Kidney epithelial cell (primary cell): Measurements from ENCODE around the gene PARP12. TPM values are rescaled to one million over a fixed set of nuclear protein-coding genes. Genes with fewer than 3 reads are reported as not detected.
A peak's percentile ranks its signal among the peaks of the same experiment; 100 is the strongest.
"Not testable (repeated sequence)": the region's sequence is repeated elsewhere in the genome, so short reads cannot be mapped to it uniquely, and the experiment has no call there.

Source experiments
- DNase-seq: peaks from one replicate; pipeline ENCODE4 v3.0.0-alpha.2; 2010; ENCODE audit warnings: low read depth
- H3K27me3 ChIP-seq: 2 replicates; pipeline ENCODE4 v1.6.0; 2011; ENCODE audit warnings: low read length; ENCODE audit not compliant: control insufficient read depth, insufficient read depth
- H3K36me3 ChIP-seq: 2 replicates; pipeline ENCODE4 v1.5.1; 2011; ENCODE audit warnings: low read length; ENCODE audit not compliant: control insufficient read depth, insufficient read depth
- H3K4me3 ChIP-seq: 2 replicates; pipeline ENCODE4 v1.5.1; 2011; ENCODE audit warnings: low read depth, mild to moderate bottlenecking, control low read depth, low read length
- CTCF ChIP-seq: IDR thresholded peaks from 2 replicates; pipeline ENCODE4 v1.5.1; 2011; ENCODE audit warnings: mild to moderate bottlenecking, moderate library complexity, low read length, control low read depth, inconsistent platforms; ENCODE audit not compliant: insufficient read depth, poor library complexity, severe bottlenecking
- total RNA-seq: library from RNA; depleted of rRNA; stranded (reverse); fragments of >200 nt; gene quantifications from 2 replicates; pipeline ENCODE4 v1.2.3, GENCODE V29; 2015

The PARP12 gene, protein sequence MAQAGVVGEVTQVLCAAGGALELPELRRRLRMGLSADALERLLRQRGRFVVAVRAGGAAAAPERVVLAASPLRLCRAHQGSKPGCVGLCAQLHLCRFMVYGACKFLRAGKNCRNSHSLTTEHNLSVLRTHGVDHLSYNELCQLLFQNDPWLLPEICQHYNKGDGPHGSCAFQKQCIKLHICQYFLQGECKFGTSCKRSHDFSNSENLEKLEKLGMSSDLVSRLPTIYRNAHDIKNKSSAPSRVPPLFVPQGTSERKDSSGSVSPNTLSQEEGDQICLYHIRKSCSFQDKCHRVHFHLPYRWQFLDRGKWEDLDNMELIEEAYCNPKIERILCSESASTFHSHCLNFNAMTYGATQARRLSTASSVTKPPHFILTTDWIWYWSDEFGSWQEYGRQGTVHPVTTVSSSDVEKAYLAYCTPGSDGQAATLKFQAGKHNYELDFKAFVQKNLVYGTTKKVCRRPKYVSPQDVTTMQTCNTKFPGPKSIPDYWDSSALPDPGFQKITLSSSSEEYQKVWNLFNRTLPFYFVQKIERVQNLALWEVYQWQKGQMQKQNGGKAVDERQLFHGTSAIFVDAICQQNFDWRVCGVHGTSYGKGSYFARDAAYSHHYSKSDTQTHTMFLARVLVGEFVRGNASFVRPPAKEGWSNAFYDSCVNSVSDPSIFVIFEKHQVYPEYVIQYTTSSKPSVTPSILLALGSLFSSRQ
- total RNA-seq, result 43.1 and 52.1 TPM in 2 replicates

DNA sequence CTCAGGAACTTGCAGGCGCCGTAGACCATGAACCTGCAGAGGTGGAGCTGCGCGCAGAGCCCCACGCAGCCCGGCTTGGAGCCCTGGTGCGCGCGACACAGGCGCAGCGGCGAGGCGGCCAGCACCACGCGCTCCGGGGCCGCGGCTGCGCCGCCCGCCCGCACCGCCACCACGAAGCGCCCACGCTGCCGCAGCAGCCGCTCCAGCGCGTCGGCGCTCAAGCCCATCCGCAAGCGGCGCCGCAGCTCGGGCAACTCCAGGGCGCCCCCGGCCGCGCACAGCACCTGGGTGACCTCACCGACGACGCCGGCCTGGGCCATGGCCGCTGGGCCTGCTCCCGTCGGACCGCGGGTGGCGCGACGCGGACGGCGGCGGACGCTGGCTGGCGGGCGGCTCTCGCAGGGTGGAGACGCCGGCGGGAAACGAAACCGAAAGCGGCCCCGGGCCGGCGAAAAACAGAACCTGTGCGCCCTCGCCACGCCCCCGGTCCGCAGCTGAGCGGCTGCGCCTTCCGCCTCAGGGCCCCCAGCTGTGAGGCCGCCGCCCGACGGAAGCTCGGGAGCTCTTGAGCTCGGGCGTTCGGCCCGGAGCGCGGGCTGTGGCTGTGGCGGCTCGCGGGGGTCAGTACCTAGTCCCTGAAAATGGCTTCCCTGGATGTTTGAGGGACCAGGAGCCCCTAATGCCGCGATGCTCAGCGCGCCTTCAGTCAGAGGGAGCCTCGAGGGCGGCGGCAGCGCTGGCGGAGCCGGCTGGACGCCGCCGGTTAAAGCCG lies at the start of gene PARP12:
Gene PARP12, minus strand, starts transcription at position 424 of the 772 bp plus-strand sequence. Its CDS starts 104 bp downstream, at position 320.
- Histone ChIP-seq H3K36me3 (no peaks in the 10 kb centered on the region), H3K4me3 (peak within 1 kb of the TSS; percentile 68), H3K27me3 (no peaks in the 10 kb centered on the region)
- peak; percentile 39 for DNase-seq
- no peak for TF ChIP-seq CTCF

DNA sequence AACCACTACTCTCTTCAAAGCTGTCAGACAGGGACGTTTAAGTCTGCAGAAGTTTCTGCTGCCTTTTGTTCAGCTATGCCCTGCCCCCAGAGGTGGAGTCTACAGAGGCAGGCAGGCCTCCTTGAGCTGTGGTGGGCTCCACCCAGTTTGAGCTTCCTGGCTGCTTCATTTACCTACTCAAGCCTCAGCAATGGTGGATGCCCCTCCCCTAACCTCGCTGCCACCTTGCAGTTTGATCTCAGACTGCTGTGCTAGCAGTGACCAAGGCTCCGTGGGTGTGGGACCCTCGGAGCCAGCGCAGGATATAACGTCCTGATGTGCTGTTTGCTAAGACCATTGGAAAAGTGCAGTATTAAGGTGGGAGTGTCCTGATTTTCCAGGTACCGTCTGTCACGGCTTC lies 46.0 kb upstream of the PARP12 start:
- not testable (repeated sequence) for DNase-seq, H3K4me3 ChIP-seq, H3K36me3 ChIP-seq, H3K27me3 ChIP-seq

- H3K4me3 ChIP-seq, result no peak overlapping the region
- no peaks in the 10 kb centered on the region for H3K36me3 ChIP-seq
- DNase-seq, result no peak
- H3K27me3 ChIP-seq, result no peaks in the 10 kb centered on the region
- no peak for TF ChIP-seq CTCF
These were observed 33.7 kb upstream of the PARP12 start for GRCh38 chr7:140096459-140096858.

DNA sequence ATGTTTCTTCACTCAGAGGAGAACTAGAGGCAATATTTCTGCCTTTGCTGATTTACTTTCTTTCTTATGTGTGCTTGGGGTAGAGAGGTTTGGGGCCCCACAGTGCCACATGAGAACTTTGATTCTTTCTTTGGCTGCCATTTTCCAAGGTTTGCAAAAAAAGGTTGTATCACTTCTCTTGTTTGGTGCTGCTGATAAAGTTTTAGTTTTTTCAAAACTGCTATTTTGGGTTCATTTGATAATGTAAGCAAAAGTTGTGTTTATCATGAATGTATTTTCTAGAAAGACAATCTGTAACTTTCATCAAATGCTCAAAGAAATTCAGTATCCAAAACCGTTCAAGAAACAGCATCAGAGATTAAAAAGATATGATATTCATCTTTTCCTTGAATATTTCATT lies 30.6 kb upstream of the PARP12 start:
- DNase-seq, result no peak
- no peaks in the 10 kb centered on the region for H3K27me3 ChIP-seq
- no peak for TF ChIP-seq CTCF
- no peak overlapping the region for H3K4me3 ChIP-seq
- no peaks in the 10 kb centered on the region for H3K36me3 ChIP-seq

GRCh38 chr7:140085447-140085846 lies 22.7 kb upstream of the PARP12 start:
- TF ChIP-seq CTCF, result no peak
- DNase-seq, result no peak

GRCh38 chr7:140084972-140085371 lies 22.2 kb upstream of the PARP12 start:
- H3K36me3 ChIP-seq, result no peaks in the 10 kb centered on the region
- peaks cover 5% of the 10 kb centered on the region for H3K27me3 ChIP-seq
- no peak for TF ChIP-seq CTCF
- DNase-seq, result no peak
- no peak overlapping the region for H3K4me3 ChIP-seq

More at GRCh38 chr7:140085447-140085846, 22.7 kb upstream of the PARP12 start:
- peaks cover 3% of the 10 kb centered on the region for H3K27me3 ChIP-seq
- no peak overlapping the region for H3K4me3 ChIP-seq
- H3K36me3 ChIP-seq, result no peaks in the 10 kb centered on the region
